SW 1271 (cell line): ENCODE results near the gene CEP112.
"Not testable (repeated sequence)": the region's sequence is repeated elsewhere in the genome, so short reads cannot be mapped to it uniquely, and the experiment has no call there.

Experiments
- DNase-seq, 2 experiments: peaks; one replicate each; lab custom pipeline; 2025; lab: John Stamatoyannopoulos, UW

The CEP112 gene

GRCh38 chr17:65891231-65891735, 300.6 kb downstream of the CEP112 start:
- DNase-seq, result no peak

DNA sequence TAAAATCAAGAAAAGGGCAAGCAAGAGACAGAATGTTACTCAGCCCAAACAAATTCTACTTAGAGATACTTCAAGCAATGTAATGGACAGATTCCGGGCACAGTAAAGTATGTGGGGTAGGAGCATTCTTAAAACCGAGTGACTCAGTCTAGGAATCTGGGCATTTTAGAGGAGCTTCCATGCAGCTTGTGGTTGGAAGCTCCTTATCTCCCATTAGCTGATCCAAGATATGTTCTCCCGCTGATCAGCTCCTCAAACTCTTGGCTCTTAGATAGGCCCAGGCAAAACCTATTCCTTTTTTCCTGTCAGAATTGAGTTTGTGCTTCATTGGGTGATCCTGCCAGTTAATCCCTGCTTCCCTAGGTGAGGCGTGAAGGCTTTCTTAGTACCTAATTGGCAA, 303.3 kb downstream of the CEP112 start:
- no peak for DNase-seq

DNA sequence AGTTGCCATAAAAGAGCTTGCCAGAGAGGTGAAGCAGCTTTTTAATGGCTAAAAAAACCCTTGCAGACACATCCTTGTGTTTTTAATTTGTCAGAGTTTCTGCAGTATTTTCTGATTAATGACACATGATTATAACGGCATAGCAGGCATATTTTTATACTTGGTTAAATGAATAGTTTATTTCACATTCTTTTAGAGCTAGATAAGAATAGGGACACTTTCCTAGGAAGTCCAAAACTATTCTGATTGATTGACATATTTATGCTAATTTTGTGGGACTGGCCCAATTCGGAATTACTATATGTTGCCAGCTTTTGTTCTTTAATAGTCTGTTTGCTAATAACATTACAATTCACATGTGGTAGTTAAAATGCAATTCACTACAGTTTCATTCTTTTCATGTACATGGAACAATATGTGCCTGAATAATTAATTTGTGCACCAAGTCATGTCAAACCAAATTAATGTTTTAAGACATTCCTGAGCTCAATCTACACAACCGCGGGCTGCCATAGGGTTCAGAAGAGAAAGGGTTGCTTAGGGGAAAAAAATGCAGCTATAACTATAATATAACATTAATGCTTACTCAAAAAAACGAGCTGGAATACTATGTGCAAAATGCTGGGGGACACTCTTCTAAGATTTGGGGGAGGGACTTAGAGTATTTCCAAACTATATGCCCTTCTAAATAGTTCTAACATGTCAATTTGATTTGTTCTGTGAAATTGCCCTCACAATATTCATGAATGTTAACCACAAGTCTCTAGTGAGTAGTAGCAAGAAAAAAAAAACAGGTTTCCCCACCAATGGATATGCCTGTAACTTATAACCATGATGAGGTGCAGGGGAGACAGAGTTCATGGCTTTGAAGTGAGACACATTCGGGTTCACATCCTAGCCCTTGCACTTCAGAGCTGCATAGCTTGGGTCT, 305.4 kb downstream of the CEP112 start:
- no peak for DNase-seq

DNA sequence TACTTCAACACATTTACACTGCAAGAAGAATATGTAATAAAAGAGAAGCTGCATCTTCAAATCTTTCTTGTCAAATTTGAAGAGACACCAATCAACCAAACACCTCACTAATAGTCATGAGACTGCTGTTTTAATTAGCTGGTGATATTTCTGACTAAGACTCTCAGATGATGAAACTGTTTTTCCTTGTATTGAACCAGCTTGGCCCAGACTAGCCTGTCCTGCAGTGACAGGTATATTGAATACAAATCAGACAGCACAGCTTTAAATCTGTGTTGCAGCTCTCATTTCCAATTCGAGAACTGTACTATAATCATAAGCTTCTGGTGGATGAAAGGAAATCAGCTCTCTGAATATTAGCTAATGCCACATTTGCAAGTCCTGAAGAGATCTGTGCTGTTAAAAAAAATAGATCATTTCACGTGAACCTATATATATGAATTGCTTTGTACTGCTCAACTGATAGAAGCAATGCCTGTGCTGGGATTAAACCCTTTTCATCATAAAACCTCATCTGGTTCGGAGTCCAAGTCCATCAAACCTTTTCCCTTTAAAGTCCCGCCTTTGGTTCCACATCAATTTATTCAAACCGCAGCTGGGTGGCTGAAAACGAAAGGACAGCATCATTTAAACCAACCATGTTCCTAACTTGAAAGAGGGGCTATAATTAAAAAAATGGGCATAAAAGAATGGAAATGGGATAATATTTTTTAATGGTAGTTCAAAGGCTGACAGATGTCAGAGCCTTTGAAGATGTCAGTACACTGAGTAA, 306.2 kb downstream of the CEP112 start:
- no peak for DNase-seq

DNA sequence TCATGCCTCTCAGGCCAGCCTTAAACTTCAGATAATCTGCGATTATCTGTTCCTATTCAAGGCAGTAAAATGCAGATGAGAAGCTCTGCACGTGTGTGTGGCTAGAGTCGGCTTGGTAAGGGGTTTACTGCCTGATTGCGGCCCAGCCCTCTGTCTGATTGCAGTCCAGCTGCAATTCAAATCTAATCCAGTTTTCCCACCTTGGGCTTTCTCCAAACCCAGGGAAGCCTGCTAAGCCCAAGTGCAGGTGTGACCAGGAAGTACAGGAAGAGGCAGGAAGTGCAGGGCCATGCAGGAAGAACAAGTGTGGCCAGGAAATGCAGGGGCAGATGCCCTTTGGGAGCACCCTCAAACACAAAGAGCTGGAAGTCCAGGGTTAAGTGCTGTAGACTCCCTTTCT, 314.9 kb downstream of the CEP112 start:
- no peak for DNase-seq

DNA sequence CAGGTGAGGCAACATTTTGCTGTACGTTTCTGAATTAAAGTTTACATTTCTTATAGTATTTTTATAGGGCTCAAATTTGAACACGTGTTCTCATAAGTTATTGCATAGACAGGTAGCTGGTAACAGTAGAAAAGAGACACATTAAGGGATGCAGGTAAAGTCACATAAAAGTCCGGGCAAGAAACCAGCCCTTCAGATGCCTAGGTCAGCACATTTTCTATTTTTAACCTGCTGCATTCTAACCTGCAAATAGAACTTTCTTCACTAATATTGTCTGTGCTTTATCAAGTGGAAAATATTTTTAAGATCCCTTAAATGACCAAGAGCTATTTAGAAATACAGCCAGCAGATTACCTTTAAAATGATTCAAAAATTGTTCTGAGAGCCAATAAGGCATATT, 323.1 kb downstream of the CEP112 start:
- no peak for DNase-seq

- DNase-seq, result no peak
These were observed 324.9 kb downstream of the CEP112 start for GRCh38 chr17:65867014-65867413.

DNA sequence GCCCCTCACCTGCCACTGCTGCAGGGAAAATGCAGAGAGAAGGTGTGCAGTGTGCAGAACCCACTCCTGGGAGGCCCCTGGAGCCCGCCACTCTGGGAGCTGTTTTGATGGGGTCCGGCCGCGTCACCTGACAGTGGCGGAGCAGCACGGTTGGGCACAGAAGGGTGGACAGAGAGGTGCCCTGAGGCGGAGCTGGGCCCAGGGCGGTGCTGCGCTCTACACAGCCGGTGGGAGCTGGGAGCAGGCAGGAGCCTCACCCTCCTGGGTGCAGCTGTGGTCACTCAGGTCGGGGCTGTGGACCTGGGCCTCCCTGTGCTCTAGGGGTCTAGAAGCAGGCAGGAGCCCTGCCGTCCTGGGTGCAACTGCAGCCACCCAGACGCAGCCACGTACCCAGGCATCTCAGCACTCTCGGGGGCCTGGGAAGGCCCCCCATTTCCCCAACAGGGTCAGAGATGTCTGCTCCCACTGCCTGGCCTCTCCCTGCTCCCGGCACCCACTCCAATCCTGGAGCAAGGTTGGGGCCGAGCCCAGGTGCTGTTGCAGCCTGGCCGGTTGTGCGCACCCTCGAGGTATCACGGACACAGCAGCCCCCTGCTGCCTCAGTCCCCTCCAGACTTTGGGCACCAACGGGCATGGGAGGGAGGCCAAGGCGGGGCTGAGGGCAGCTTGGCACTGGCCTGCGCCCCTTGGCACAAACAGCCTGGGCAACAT, 326.1 kb downstream of the CEP112 start:
- no peak for DNase-seq

GRCh38 chr17:65864394-65864793, 327.5 kb downstream of the CEP112 start:
- DNase-seq, result no peak

GRCh38 chr17:65857718-65858117, 334.2 kb downstream of the CEP112 start:
- DNase-seq, result no peak

DNA sequence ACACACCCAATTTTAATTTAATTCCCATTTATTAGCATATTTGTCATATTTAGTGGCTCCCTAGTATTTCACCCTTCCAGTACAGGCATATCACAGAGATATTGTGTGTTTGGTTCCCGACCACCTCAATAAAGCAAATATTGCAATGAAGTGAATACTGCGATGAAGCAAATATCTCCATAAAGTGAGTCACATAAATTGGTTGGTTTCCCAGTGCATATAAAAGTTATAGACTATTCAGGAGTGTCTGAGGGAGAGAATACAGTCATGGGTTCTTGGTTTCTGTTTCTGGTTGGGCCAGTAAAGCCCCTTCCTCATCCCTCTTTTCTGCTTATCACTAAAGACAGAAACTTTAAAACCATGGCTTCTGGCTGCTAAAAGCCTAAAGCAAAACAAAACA, 335.1 kb downstream of the CEP112 start:
- DNase-seq, result no peak

GRCh38 chr17:65855675-65856074, 336.3 kb downstream of the CEP112 start:
- no peak for DNase-seq

DNA sequence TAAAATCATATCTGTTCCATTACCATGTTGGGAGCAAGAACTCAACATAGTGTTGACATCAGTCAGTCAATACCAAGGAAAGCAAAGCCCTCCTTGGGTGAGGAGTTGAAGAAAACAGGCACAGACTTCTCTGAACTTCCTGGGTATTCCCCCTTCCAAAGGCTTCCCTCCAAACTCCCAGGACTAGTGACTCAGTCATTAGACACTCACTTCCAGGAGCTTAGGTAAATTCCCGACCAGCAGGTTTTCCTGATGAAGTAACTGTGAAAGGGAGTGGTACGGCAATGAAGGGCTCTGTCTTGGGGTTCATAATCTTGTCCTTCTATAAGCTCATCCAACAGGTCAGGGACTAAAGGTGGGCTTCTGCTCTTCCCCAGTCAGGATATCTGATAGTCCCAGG, 336.7 kb downstream of the CEP112 start:
- DNase-seq, result peak in 1 of 2 experiments; percentile 20

DNA sequence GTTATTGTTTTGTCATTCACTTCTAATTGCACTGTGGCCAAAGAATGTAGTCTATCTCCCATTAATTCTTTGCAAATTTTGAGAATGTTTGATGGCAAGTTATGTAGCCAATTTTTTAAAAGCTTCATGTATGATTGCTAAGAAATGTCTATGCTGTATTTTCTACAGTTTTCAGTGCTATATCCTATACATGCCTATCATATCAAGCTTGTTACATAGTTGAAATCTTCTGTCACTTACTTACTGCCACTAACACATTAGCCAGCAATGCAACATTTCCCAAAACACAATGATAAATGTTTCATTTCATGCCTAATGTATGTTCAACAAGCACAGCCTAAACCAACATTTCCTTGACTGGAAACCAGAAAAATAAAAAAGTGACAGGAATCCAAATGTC, 338.1 kb downstream of the CEP112 start:
- no peak for DNase-seq

- no peak for DNase-seq
These were observed 339.0 kb downstream of the CEP112 start for GRCh38 chr17:65852911-65853310.

DNA sequence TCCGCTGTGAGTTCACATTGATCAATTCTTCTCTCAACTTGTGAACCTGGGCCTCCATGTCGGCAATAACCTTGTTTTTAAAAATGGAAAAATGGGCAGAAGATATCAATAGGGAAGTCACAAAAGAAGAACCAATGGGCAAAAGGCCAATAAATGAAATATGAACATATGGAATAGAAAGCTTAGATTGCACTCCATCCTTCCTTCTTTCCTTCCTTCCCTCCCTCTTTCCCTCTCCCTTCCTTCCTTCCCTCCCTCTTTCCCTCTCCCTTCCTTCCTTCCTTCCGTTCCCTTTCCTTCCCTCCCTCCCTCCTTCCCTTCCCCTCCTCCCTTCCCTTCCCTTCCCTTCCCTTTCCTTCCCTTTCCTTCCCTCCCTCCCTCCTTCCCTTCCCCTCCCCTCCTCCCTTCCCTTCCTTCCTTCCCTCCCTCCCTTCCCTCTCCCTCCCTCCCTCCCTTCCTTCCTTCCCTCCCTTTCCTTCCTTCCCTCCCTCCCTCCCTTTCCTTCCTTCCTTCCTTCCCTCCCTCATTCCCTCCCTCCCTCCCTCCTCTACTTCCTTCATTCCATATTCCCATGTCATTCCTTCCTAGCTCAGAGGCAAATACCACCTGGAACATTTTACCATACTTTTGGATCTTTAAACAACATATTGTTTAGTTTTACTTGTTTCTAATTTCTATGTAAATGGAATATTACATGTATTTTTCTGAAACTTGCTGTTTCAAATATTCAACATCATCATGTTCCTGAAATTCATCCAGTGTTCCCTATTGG, 339.8 kb downstream of the CEP112 start:
- DNase-seq, result no peak

DNA sequence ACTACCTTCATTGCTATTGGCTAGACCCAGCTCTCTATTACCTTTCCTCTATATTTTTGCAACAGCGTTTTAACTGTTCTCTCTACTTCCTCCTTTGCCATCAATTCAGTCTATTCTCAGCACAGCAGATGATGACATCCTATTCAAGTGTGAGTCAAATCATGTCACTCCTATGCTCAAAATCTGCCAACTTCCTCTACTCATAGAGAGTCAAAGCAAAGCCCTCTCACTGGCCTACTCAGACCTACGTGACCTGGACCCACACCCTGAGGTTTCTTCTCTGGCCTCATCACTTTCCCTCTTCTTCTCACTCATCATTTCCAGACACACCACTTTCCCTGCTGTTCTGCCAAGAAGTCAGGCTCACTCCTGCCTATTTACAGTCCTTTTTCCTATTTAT, 341.4 kb downstream of the CEP112 start:
- DNase-seq, result no peak

DNA sequence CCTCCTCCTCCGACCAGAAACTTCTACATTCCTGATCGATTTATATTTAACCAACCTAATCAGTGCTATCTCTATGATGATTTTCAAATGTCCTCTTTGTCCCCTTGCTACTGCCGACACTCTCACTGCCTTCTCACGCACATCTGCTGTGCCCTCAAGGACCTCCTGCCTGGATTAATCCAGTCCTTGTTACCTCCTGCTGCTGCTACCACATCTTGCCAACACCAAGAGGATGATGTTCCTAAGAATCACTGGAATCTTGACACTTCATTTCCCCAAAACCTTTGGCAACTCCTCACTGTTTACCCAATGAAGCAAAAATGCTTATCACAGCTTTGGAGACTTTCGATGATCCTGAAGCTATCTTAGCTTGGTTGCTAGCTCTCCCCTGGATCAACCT, 343.2 kb downstream of the CEP112 start:
- no peak for DNase-seq

GRCh38 chr17:65841089-65841488, 350.8 kb downstream of the CEP112 start:
- no peak for DNase-seq

DNA sequence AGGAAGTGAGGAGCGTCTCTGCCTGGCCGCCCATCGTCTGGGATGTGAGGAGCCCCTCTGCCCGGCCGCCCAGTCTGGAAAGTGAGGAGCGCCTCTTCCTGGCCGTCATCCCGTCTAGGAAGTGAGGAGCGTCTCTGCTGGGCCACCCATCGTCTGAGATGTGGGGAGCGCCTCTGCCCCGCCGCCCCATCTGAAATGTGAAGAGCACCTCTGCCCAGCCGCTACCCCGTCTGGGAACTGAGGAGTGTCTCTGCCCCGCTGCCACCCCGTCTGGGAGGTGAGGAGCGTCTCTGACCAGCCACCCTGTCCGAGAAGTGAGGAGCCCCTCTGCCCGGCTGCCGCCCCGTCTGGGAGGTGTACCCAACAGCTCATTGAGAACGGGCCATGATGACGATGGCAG, 354.7 kb downstream of the CEP112 start:
- not testable (repeated sequence) for DNase-seq

DNA sequence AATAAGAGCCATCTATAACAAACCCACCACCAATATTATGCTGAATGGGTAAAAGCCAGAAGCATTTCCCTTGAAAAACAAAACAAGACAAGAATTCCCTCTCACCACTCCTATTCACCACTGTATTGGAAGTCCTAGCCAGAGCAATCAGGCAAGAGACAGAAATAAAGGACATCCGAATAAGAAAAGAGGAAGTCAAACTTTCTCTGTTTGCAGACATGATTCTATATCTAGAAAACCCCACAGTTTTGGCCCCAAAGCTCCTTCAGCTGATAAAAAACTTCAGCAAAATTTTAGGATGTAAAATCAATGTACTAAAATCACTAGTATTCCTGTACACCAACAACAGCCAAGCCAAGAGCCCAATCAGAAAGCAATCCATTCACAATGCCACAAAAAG, 358.7 kb downstream of the CEP112 start:
- DNase-seq, result no peak

DNA sequence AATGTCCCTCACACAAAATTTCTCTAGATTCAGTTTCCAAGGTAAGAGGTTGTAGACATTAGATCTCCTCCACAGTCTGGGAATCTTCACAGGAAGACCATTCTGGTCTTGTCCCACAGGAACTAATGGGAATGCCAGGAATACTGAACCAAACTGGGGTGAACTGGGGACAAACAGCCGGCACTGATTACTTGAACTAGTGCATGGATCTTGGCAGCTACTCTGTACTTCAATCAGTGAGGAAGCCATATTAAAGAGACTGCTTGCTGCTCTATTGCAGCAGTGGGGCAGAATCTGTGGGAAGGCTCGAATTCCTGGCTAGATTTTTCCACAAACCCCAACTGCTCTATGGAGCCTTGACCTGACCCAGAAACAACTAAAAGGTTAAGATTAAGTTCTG, 361.6 kb downstream of the CEP112 start:
- no peak for DNase-seq
